CD4-positive, alpha-beta T cell treated with Interleukin-21 for 1 hour (primary cell): ENCODE measurements around the gene SUGCT.
"Not testable (repeated sequence)": the region's sequence is repeated elsewhere in the genome, so short reads cannot be mapped to it uniquely, and the experiment has no call there.

ENCODE experiments used
- DNase-seq: peaks from one replicate; pipeline ENCODE4 v3.0.0-alpha.2; 2020

Gene SUGCT

DNA sequence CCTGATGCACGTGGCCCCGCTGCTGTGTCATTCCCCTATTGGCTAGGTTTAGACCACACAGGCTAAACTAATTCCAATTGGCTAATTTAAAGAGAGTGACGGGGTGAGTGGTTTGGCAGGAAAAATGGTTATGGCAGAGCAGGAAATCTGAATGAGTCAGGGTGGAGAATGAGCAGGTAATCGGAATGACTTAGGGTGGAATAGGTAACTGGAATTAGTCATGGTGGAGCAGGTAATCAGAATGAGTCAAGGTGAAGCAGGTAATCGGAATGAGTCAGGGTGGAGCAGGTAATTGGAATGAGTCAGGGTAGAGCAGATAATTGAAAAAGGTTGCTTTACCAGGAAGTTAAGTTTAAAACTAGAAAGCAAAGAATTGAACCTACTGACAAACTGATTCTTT is 7.1 kb downstream of the SUGCT start:
- DNase-seq: not testable (repeated sequence)

- DNase-seq: not testable (repeated sequence)
Observed at GRCh38 chr7:40145596-40146130, 10.9 kb downstream of the SUGCT start.

DNA sequence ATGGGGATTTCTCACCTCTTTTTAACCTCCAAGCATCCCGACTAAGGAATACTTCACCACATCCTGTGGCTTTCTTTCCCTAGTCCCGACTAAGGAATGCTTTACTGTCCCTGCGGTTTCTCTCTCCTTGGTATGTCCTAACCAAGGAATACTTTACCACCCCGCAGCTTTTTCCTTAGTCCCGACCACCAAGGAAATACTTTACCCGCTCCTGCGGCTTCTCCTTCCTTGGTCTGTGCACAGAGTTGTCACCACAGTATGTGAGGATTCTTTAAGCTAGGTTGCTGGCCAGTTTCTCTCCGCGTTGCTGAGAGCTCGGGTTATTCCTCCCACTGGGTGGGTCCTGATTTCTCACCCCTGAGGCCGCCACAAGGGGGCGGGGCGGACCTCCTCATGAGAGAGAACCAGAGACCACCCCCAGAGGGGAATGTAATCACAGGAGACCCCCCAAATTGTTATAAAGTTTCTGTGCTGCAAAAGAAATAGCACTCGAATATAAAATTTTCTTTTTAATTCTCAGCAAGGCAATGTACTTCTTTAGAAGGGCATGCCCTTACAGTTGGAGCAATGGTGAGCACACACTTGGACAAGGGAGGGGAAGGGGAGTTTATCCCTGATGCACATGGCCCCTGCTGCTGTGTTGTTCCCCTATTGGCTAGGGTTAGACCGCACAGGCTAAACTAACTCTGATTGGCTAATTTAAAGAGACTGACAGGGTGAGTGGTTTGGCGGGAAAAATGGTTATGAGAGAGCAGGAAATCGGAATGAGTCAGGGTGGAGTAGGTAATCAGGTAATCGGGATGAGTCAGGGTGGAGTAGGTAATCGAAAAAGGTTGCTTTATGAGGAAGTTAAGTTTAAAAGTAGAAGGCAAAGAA is 12.8 kb downstream of the SUGCT start:
- DNase-seq: no peak

DNA sequence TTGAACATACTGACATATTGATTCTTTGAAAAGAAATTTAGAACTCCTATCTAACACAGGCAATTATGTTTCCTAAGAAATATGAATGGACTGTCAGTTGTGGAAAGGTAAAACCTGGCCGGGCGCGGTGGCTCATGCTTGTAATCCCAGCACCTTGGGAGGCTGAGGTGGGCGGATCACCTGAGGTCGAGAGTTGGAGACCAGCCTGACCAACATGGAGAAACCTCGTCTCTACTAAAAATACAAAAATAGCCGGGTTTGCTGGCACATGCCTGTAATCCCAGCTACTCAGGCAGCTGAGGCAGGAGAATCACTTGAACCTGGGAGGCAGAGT is 13.4 kb downstream of the SUGCT start:
- not testable (repeated sequence) for DNase-seq

GRCh38 chr7:40148671-40149070 is 13.9 kb downstream of the SUGCT start:
- no peak for DNase-seq

DNA sequence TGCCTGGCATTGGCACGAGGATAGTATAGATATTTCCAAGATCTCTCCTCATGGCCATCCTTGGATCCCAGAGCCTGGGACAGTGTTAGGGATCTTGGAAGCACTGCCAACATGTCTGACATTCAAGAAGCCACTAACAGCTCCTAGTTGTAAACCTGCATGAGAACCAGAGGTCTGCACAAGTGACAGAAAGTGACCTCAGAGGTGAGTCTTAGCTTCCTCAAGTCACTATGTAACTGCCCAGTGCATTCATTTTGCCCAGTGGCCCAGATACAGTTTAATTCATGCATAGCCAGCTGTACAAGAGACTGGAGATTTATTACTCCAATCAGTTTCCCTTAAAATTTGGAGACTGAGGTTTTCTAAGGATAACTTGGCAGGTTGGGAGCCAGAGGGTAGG is 16.7 kb downstream of the SUGCT start:
- no peak for DNase-seq

DNA sequence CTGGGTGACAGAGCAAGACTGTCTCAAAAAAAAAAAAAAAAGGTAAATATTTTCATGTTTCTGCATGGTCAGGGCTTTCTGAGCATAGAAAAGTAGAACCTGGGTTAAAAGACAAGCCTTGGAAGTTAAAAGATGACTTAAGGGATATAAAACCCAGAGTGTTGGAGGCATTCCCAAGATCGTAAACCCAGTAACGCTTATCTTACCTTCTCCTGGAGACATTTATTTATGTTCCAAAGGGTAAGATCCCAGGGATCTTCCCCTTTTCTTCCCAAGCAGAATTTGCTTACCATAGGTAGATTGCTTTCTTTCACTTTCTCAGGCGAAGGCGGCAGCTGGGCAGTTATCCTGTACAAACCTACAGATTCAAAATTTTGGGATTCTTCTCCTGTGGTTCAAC is 22.2 kb downstream of the SUGCT start:
- DNase-seq: no peak

DNA sequence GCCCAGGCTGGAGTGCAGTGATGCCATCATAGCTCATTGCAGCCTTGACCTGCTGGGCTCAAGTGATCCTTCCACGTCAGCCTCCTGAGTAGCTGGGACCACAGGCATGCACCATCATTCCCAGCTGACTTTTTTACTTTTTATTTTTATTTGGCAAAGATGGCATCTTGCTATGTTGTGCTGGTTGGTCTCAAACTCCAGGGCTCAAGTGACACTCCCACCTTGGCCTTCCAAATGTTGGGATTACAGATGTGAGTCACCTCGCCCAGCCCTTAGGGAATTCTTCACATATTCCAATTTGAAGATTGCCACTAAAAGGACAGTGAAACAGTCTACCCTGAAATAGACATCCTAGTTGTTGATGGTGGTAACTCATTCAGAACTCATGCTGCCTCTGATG is 27.7 kb downstream of the SUGCT start:
- DNase-seq: no peak

DNA sequence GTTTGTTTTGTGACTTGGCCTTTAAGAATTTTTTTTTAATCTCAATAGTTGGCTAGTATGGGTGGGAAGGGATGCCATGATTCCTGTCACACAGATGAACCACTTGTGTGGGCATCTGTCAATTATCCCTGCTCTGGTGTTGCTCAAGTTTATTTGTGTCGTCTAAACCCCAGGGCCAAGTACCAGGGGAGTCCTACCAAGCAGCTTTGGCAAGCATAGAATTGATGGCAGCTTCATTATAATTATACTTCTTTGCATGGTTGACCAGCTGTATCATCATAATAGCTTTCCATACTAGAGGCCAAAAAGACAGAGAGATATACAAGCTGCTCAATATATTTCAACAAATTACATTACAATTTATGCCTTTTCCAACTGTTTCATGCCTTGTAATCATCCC is 30.4 kb downstream of the SUGCT start:
- no peak for DNase-seq

- DNase-seq: no peak
Observed at GRCh38 chr7:40167291-40167690, 32.5 kb downstream of the SUGCT start.

DNA sequence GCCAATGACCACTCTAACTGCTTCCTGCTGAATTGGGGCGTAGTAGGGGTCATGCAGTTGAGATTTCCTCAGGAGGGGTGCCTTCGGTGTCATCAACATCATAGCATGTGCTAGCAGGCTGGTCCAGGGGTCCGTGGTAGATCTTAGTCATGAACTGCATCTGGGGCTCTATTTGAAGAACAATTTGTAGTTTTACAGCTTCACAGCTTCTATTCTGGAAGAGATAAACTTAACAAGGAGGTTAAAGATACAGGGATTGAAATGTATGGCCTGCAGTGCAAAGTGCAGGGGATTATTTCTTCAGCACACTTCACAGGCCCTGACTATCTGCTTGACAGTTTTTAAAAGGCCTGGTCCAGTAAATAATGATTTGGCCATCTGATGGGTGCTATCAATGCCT is 33.5 kb downstream of the SUGCT start:
- not testable (repeated sequence) for DNase-seq

DNA sequence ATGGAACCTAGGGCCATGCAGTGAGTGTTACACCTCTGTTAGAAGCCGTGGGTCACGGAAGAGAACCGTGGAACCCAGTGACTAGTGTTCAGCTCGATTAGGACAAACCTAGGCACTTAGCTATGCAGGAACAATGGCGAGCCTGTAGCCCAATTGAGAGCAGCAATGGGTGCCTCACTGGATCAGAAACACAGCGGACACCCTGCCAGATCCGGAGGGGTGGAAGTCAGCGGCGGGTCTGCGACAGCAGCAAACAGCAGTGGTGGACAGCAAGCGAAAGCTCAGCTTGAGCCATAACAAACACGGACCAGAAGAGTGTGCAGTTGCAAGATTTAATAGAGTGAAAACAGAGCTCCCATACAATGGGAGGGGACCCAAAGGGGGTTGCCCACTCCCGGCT is 38.3 kb downstream of the SUGCT start:
- not testable (repeated sequence) for DNase-seq

GRCh38 chr7:40175256-40175655 is 40.5 kb downstream of the SUGCT start:
- DNase-seq: not testable (repeated sequence)

- no peak for DNase-seq
Observed at GRCh38 chr7:40175725-40176510, 41.1 kb downstream of the SUGCT start.

GRCh38 chr7:40177071-40177470 is 42.3 kb downstream of the SUGCT start:
- DNase-seq: no peak

- no peak for DNase-seq
Observed at GRCh38 chr7:40182452-40182851, 47.6 kb downstream of the SUGCT start.

- no peak for DNase-seq
Observed at GRCh38 chr7:40186586-40186985, 51.8 kb downstream of the SUGCT start.

DNA sequence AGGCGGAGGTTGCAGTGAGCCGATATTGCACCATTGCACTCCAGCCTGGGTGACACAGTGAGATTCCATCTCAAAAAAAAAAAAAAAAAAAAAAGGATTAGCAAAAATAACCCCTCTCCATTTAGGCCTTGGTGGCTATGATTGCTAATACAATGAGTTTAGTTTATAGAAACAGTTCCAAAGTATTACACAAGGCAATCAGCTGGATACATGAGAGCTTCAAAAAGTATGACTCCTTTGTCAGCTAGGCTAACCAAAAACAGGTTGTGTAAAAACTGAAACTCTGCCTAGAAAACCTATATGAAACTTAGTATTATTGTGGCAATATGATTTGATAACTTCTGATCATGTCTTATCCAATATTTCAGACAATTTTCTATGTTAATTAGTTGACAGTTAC is 57.2 kb downstream of the SUGCT start:
- no peak for DNase-seq

GRCh38 chr7:40194745-40195144 is 59.9 kb downstream of the SUGCT start:
- no peak for DNase-seq

DNA sequence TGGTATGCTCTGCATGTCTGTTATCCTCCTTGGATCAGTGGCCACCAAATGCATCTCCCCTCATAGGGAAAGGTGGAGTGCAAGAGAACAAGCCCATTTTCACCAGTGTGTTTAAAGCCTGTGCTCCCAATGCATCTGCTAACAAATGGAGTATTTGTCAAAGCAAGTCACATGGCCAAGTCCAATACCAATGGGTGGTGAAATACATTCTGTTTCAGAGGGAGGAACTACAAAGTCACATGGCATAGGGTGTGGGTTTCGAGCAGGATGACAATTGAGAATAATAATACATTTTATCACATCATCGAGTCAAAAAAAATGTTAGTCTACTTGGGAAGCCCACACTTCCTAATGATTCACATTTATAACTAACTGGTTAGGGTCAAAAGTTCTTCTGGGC is 62.7 kb downstream of the SUGCT start:
- DNase-seq: no peak

DNA sequence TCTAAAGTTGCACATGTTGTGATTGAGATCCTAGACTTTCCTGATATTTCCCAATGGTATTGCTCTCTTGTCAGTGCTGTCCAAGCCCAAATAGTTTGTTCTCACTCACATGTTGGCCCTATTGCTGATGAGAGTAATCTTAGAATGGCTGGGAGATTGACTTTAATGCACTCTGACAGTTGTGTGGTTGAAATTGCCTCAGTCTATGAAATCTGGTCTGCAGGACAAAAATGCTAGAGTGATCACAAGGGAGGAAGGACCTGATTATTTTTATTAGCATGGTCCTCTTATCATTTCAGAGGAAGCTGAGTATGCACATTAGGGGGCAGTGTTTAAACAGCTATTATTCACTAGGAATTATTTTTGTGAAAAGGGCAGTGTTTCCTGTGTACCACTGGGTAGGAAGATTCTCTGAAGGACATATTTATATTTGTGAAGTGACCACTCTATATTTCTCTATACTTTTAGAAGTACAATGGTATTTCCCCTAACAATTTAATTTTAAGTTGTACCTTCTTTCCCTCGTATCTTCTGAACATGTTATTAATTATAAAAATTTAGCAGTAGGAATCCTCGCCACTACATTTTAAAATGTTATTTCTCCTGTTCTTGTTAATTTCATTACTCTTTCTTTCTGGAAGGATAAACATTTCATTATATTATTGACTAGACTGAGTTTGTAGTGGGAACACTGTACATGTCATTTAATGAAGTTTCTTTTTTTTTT is 64.4 kb downstream of the SUGCT start:
- no peak for DNase-seq

- DNase-seq: no peak
Observed at GRCh38 chr7:40200791-40201190, 66.0 kb downstream of the SUGCT start.

DNA sequence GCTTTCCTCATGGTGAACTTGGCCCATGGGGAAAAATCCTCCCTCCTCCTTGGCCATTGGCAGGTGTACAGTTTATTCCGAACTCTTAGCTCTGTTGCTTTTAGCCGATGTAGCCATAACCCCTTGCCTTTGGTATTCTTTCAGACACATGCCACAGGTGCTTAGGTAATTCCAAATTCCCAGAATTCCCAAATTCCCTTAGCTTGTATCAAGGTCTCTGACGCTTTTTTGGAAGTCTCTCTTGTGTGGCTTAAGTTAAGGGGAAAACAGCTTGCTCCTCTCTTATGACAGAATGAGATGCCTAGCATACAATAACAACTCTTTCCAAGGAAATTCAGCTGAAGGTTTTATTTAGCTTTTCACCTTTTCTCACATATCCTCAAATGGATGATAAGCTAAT is 68.0 kb downstream of the SUGCT start:
- DNase-seq: no peak
